ENCODE results near the gene RASSF7. TPM values are rescaled to one million over a fixed set of nuclear protein-coding genes. Genes with fewer than 3 reads are reported as not detected.

The RASSF7 gene
- total and polyA plus RNA-seq, 7 donors: 0.65 to 1.4 (median 0.92) TPM; not detected in 1

- no peak for TF ChIP-seq CTCF (IDR thresholded peaks at IDR 0.05)
- WGBS, 3 donors: 89 to 93% (median 90%) methylated on average over 21 of the region's 21 CpGs
- Histone ChIP-seq H3K4me3 (no peak overlapping the region), H3K4me1 (no peaks in the 10 kb centered on the region), H3K27me3 (ENCODE audit: insufficient read depth in 3 of 3, low read length in 2 of 3) (no peaks in the 10 kb centered on the region), H3K36me3 (ENCODE audit: insufficient read depth in 1 of 2, low read depth in 1 of 2) (peaks cover 0 to 99% of the 10 kb centered on the region in 2 donors), H3K9me3 (no peaks in the 10 kb centered on the region), H3K27ac (no peak overlapping the region)
- no peak for DNase-seq
- no peak for ATAC-seq
- intact Hi-C loops (cut with DNase I): no loop called here
These were observed 32.6 kb downstream of the RASSF7 start for GRCh38 chr11:593347-593746.

GRCh38 chr11:595400-595799 is 34.6 kb downstream of the RASSF7 start:
- DNase-seq (no peak), ATAC-seq (no peak)
- no peaks in the 10 kb centered on the region for H3K9me3 ChIP-seq
- no peaks in the 10 kb centered on the region for H3K4me1 ChIP-seq
- intact Hi-C loops (cut with DNase I): no loop called here
- 90 to 91% (median 91%) methylated on average over 10 of the region's 10 CpGs for WGBS, 3 donors
- H3K4me3 ChIP-seq: no peak overlapping the region
- H3K36me3 ChIP-seq (ENCODE audit: insufficient read depth in 1 of 2, low read depth in 1 of 2): peaks cover 5 to 99% of the 10 kb centered on the region in 2 donors
- no peak overlapping the region for H3K27ac ChIP-seq
- no peaks in the 10 kb centered on the region for H3K27me3 ChIP-seq (ENCODE audit: insufficient read depth in 3 of 3, low read length in 2 of 3)
- TF ChIP-seq CTCF (IDR thresholded peaks at IDR 0.05): no peak

- no peaks in the 10 kb centered on the region for H3K4me1 ChIP-seq
- no peak for DNase-seq
- no peak for ATAC-seq
- WGBS, 3 donors: 85 to 96% (median 89%) methylated on average over 10 of the region's 10 CpGs
- no peaks in the 10 kb centered on the region for H3K27me3 ChIP-seq (ENCODE audit: insufficient read depth in 3 of 3, low read length in 2 of 3)
- no peak for TF ChIP-seq CTCF (IDR thresholded peaks at IDR 0.05)
- no peak overlapping the region for H3K27ac ChIP-seq
- H3K4me3 ChIP-seq: no peak overlapping the region
- peaks cover 5 to 99% of the 10 kb centered on the region in 2 donors for H3K36me3 ChIP-seq (ENCODE audit: insufficient read depth in 1 of 2, low read depth in 1 of 2)
- intact Hi-C loops (cut with DNase I): no loop called here
- no peaks in the 10 kb centered on the region for H3K9me3 ChIP-seq
These were observed 35.6 kb downstream of the RASSF7 start for GRCh38 chr11:596374-596773.

GRCh38 chr11:597166-597725 is 36.5 kb downstream of the RASSF7 start:
- Histone ChIP-seq H3K4me3 (no peak overlapping the region), H3K36me3 (ENCODE audit: insufficient read depth in 1 of 2, low read depth in 1 of 2) (peaks cover 5 to 99% of the 10 kb centered on the region in 2 donors), H3K27me3 (ENCODE audit: insufficient read depth in 3 of 3, low read length in 2 of 3) (no peaks in the 10 kb centered on the region), H3K27ac (no peak overlapping the region), H3K4me1 (no peaks in the 10 kb centered on the region), H3K9me3 (no peaks in the 10 kb centered on the region)
- DNase-seq (no peak), ATAC-seq (peak in 1 of 4 donors; percentile 13)
- no peak for TF ChIP-seq CTCF (IDR thresholded peaks at IDR 0.05)
- intact Hi-C loops (cut with DNase I): no loop called here
- 85 to 90% (median 90%) methylated on average over 28 to 29 of the region's 29 CpGs for WGBS, 3 donors
